Astrocyte of the spinal cord (primary cell): ENCODE data around the gene FAM221A.

Source experiments
- DNase-seq: peaks from one replicate; pipeline ENCODE4 v3.0.0; 2011; ENCODE audit warnings: low read depth, low spot score
- H3K4me3 ChIP-seq: 2 replicates; pipeline ENCODE4 v1.5.1; 2011; ENCODE audit warnings: low read depth, mild to moderate bottlenecking, low read length, moderate library complexity
- in situ Hi-C: cut with HindIII; loops from 2 replicates; pipeline ENCODE4 v1.10.0; 2017; ENCODE audit warnings: low sequenced_read_pairs
- TF ChIP-seq, protein P1 (sequence below): IDR thresholded peaks from 2 replicates; pipeline ENCODE4 v1.5.1; 2012; ENCODE audit warnings: low read depth, mild to moderate bottlenecking, low read length, inconsistent platforms

FAM221A gene

DNA sequence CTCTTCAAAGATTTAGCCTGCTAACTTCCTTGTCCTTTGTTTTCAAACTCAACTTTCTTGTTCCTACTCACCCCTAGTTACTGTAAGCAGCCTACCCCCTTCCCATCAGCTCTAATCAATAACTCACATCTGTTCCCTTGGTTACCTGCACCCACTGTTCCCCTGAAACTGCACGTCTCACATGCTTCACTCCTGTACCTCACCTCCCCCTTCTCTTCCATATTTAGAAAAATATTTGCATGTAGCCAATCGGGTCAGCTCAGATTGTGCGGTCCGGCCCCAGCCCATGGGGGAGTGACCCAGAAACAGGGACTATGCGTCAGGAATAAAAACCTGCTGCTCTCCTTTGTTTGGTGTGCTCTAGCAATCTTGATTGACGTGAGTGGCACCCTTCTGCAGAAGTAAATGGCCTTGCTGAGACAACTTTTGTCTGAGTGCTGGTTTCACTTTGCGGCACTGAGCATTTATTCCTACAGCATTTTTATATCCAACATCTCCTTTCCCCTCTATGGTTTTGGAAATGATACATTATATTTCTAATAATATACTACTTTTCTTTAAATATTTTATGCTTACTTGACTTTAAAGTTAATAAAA is 21.1 kb upstream of the FAM221A start:
- DNase-seq, result no peak
- TF ChIP-seq, protein P1, sequence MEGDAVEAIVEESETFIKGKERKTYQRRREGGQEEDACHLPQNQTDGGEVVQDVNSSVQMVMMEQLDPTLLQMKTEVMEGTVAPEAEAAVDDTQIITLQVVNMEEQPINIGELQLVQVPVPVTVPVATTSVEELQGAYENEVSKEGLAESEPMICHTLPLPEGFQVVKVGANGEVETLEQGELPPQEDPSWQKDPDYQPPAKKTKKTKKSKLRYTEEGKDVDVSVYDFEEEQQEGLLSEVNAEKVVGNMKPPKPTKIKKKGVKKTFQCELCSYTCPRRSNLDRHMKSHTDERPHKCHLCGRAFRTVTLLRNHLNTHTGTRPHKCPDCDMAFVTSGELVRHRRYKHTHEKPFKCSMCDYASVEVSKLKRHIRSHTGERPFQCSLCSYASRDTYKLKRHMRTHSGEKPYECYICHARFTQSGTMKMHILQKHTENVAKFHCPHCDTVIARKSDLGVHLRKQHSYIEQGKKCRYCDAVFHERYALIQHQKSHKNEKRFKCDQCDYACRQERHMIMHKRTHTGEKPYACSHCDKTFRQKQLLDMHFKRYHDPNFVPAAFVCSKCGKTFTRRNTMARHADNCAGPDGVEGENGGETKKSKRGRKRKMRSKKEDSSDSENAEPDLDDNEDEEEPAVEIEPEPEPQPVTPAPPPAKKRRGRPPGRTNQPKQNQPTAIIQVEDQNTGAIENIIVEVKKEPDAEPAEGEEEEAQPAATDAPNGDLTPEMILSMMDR, result no peak
- in situ Hi-C loops, result no loop called here
- no peak overlapping the region for H3K4me3 ChIP-seq

DNA sequence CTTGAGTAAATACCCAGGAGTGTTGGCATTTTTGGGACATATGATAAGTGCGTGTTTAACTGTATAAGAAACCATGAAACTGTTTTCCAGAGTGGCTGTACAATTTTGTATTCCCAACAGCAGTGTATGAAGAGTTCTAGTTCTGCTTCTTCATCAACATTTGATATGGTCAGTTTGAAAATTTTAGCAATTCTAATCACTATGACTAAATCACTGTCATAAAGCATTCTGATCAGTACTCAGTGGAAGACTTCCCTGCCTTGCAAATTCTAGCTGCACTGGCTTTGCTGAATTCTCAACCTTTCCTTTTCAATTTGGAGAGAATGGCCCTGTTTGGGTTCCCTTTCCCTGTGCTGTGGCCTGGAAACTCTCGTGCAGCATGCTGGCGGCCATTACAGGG is 18.6 kb upstream of the FAM221A start:
- no peak overlapping the region for H3K4me3 ChIP-seq
- TF ChIP-seq, protein P1, result no peak
- in situ Hi-C loops, result no loop called here
- no peak for DNase-seq

- TF ChIP-seq, protein P1, result no peak
- in situ Hi-C loops, result no loop called here
- no peak overlapping the region for H3K4me3 ChIP-seq
- peak; percentile 15 for DNase-seq
These were observed 17.6 kb upstream of the FAM221A start for GRCh38 chr7:23662124-23662983.

GRCh38 chr7:23662984-23663313 is 17.1 kb upstream of the FAM221A start:
- no peak overlapping the region for H3K4me3 ChIP-seq
- DNase-seq, result no peak
- in situ Hi-C loops, result no loop called here
- TF ChIP-seq, protein P1, result no peak

DNA sequence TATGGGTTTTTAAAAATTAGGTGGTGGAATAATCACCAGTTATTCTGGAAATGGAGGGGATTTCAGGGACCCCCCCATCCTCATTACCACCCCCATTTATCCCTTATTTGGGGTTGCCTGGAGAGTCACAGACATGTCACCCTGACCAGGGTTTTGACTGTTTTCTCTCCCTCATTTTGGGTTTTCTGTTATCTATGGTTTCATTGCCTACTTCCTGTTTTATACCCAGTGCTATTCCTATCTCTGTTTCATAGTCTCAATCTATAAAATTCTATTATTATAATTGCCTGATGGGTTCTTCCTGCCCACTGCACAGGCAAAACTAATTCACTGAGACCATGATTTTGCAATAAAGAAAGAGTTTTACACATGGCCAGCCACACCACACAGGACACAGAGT is 15.9 kb upstream of the FAM221A start:
- TF ChIP-seq, protein P1, result no peak
- in situ Hi-C loops, result no loop called here
- no peak for DNase-seq
- no peak overlapping the region for H3K4me3 ChIP-seq

- in situ Hi-C loops, result no loop called here
These were observed 8.0 kb upstream of the FAM221A start for GRCh38 chr7:23672033-23672432.

More at GRCh38 chr7:23672033-23672432, 8.0 kb upstream of the FAM221A start:
- TF ChIP-seq, protein P1, result no peak
- no peak for DNase-seq
- H3K4me3 ChIP-seq, result no peak overlapping the region
